HG03558 (cell line): ENCODE results near the gene VRK3.
"Not testable (repeated sequence)": the region's sequence is repeated elsewhere in the genome, so short reads cannot be mapped to it uniquely, and the experiment has no call there.

Source experiments
- ATAC-seq: cut with Tn5 transposase; IDR thresholded peaks from one replicate; pipeline ENCODE4 v1.9.1; 2021; ENCODE audit warnings: moderate number of reproducible peaks; ENCODE audit not compliant: unreplicated experiment; ENCODE audit errors: extremely low read depth

VRK3 gene

GRCh38 chr19:50025022-50025793 lies at the start of gene VRK3:
TSS of gene VRK3 (minus strand) at chr19:50025372. CDS start at chr19:50016162, 9,210 bp downstream.
- peak; percentile 42 for ATAC-seq

- not testable (repeated sequence) for ATAC-seq
Measured at GRCh38 chr19:50068382-50068781, 43.2 kb upstream of the VRK3 start.

GRCh38 chr19:50067575-50067974 lies 42.4 kb upstream of the VRK3 start:
- ATAC-seq = no peak

GRCh38 chr19:50065938-50066337 lies 40.8 kb upstream of the VRK3 start:
- ATAC-seq = no peak

GRCh38 chr19:50061650-50062049 lies 36.5 kb upstream of the VRK3 start:
- ATAC-seq = no peak

- no peak for ATAC-seq
Measured at GRCh38 chr19:50060107-50060506, 34.9 kb upstream of the VRK3 start.

- ATAC-seq = no peak
Measured at GRCh38 chr19:50059045-50059444, 33.9 kb upstream of the VRK3 start.

- no peak for ATAC-seq
Measured at GRCh38 chr19:50058425-50058824, 33.3 kb upstream of the VRK3 start.

- ATAC-seq = no peak
Measured at GRCh38 chr19:50053119-50053518, 27.9 kb upstream of the VRK3 start.

- ATAC-seq = no peak
Measured at GRCh38 chr19:50051964-50052363, 26.8 kb upstream of the VRK3 start.

GRCh38 chr19:50051228-50051895 lies 26.2 kb upstream of the VRK3 start:
- not testable (repeated sequence) for ATAC-seq

GRCh38 chr19:50050406-50051227 lies 25.4 kb upstream of the VRK3 start:
- no peak for ATAC-seq

GRCh38 chr19:50047671-50048070 lies 22.5 kb upstream of the VRK3 start:
- ATAC-seq = no peak

GRCh38 chr19:50046649-50047503 lies 21.7 kb upstream of the VRK3 start:
- no peak for ATAC-seq

- no peak for ATAC-seq
Measured at GRCh38 chr19:50044922-50045321, 19.8 kb upstream of the VRK3 start.

GRCh38 chr19:50043967-50044366 lies 18.8 kb upstream of the VRK3 start:
- ATAC-seq = no peak

- ATAC-seq = no peak
Measured at GRCh38 chr19:50042363-50043024, 17.3 kb upstream of the VRK3 start.

- ATAC-seq = no peak
Measured at GRCh38 chr19:50040967-50041366, 15.8 kb upstream of the VRK3 start.

GRCh38 chr19:50039968-50040367 lies 14.8 kb upstream of the VRK3 start:
- ATAC-seq = no peak
